PC-9 (cell line): ENCODE measurements around the gene MRPL21.

ENCODE experiments used
- EZH2 ChIP-seq: fragments of 200-600 bp; sonication (generic); IDR thresholded peaks from 2 replicates; pipeline ENCODE4 v1.8.0; 2017; ENCODE audit warnings: antibody characterized with exemption, low read depth
- TF ChIP-seq, protein P1 (sequence below): fragments of 200-600 bp; sonication (generic); conservative IDR thresholded peaks from 2 replicates; pipeline ENCODE4 v1.6.1; 2017; ENCODE audit warnings: mixed run types, antibody characterized with exemption, mild to moderate bottlenecking, moderate library complexity

GRCh38 chr11:68897441-68897840, 6.2 kb downstream of the MRPL21 start:
- TF ChIP-seq, protein P1, sequence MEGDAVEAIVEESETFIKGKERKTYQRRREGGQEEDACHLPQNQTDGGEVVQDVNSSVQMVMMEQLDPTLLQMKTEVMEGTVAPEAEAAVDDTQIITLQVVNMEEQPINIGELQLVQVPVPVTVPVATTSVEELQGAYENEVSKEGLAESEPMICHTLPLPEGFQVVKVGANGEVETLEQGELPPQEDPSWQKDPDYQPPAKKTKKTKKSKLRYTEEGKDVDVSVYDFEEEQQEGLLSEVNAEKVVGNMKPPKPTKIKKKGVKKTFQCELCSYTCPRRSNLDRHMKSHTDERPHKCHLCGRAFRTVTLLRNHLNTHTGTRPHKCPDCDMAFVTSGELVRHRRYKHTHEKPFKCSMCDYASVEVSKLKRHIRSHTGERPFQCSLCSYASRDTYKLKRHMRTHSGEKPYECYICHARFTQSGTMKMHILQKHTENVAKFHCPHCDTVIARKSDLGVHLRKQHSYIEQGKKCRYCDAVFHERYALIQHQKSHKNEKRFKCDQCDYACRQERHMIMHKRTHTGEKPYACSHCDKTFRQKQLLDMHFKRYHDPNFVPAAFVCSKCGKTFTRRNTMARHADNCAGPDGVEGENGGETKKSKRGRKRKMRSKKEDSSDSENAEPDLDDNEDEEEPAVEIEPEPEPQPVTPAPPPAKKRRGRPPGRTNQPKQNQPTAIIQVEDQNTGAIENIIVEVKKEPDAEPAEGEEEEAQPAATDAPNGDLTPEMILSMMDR, result no peak
- TF ChIP-seq EZH2, result no peak
